ENCODE measurements around the gene SRMS.
A peak's percentile ranks its signal among the peaks of the same experiment; 100 is the strongest.

DNA sequence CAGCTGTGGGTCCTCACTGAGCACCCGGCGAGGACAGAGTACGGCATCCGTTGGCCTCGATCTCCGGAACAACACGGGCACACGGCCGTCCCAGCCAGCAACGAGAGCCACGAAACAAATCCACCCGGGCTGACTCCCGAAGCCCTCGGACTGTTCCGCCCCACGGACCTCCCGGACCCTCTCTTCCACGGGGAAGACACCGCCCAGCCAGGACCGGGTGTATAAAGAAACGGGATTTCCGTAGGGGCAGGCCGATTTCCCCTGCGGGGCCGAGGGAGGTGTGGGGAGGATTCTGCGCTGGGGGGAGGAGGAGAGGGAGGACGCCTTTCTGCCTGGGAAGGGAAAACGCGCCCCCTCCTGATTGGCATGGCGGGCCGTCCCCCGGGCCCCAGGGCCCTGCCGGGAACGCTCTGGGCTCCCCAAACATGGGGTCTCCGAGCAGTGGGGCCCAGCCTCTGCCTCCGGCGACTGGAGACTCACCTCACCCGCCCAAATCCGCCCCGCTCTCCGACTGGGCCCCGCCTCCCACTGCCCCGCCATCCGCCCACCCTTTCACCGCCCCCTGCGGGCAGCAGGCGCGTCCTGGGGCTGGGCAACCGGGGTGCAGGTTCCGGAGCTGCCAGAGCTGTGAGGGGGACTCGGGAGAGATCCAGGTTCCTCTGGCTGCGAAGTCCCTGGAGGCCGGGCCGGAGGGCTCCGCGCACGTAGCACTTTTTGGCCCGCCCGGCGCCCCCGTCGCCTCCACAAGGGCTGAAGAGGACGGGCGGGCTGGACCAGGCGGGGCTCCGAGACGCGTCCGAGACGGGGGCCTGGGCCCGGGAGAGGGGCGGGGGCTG is 27.7 kb downstream of the SRMS start:
- TF ChIP-seq, protein P1, sequence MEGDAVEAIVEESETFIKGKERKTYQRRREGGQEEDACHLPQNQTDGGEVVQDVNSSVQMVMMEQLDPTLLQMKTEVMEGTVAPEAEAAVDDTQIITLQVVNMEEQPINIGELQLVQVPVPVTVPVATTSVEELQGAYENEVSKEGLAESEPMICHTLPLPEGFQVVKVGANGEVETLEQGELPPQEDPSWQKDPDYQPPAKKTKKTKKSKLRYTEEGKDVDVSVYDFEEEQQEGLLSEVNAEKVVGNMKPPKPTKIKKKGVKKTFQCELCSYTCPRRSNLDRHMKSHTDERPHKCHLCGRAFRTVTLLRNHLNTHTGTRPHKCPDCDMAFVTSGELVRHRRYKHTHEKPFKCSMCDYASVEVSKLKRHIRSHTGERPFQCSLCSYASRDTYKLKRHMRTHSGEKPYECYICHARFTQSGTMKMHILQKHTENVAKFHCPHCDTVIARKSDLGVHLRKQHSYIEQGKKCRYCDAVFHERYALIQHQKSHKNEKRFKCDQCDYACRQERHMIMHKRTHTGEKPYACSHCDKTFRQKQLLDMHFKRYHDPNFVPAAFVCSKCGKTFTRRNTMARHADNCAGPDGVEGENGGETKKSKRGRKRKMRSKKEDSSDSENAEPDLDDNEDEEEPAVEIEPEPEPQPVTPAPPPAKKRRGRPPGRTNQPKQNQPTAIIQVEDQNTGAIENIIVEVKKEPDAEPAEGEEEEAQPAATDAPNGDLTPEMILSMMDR (IDR thresholded peaks at IDR 0.05; ENCODE audit: low read length): peak; percentile 22; the same call in 1 of the 2 replicates
- TF ChIP-seq EZH2 (optimal IDR thresholded peaks at IDR 0.05; ENCODE audit: low read depth, low read length) (no peak), EZH2phosphoT487 (IDR thresholded peaks at IDR 0.05; ENCODE audit: low read length) (no peak)

Data from MM.1S (cell line).